ENCODE measurements around the gene CXCR2.
A peak's percentile ranks its signal among the peaks of the same experiment; 100 is the strongest.
"Not testable (repeated sequence)": the region's sequence is repeated elsewhere in the genome, so short reads cannot be mapped to it uniquely, and the experiment has no call there.

Gene CXCR2

DNA sequence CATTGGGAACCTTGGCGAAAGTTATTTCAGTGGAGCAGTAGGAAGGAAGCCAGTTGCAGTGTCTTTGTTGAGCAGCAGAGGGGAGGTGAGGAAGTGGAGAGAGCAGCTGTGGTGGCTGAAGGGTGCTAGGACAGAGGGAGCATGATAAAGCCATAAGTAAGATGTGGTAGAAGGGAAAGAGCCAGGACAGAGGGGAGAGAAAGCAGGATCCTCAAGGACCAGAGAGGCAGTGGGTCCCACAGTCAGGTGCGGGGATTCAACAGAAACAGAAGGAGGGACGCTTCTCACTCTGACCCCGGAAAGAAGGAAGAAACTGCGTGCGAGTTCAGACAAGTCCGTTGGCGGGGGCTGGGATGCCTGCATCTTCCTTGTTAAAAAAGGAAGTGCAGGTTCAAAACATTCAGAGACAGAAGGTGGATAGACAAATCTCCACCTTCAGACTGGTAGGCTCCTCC, at the start of gene CXCR2:
Gene CXCR2, plus strand, starts transcription at position 403 of the 455 bp plus-strand sequence. CDS start 8,774 bp downstream, outside the sequence.
- no peak for DNase-seq

DNA sequence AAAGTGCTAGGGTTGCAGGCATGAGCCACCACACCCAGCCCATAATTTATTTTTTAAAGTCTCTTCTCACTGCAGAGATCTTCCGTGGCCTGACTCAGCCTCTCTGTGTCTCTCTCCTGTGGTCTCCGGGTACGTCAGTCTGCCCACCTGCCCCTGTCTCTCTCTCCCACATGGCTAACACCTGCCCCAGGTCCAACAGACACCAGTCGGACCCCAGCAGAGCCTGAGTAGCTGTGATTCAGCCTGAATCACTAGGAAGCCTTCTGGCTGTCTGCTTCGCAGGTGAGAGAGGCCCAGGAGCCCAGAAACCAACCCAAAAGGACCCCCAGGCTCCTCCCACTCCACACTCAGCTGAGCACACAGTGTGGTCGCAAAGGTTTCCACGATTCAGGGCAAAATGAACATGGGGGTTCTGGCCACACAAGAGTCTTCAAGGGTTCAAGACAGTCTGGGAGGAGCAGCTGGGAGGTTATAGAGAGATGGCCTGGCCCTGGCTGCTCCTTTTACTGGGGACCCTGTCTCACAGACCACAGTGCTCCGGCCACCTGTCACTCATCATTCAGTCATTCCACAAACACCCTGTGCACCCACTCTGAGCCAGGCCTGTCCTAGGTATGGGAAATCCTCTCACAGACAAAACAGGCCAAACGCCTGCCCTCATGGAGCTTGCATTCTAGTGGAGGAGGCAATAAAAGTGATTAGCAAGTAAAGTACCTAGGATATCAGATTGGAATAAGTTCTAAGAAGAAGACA, 48.2 kb upstream of the CXCR2 start:
- no peak for DNase-seq

DNA sequence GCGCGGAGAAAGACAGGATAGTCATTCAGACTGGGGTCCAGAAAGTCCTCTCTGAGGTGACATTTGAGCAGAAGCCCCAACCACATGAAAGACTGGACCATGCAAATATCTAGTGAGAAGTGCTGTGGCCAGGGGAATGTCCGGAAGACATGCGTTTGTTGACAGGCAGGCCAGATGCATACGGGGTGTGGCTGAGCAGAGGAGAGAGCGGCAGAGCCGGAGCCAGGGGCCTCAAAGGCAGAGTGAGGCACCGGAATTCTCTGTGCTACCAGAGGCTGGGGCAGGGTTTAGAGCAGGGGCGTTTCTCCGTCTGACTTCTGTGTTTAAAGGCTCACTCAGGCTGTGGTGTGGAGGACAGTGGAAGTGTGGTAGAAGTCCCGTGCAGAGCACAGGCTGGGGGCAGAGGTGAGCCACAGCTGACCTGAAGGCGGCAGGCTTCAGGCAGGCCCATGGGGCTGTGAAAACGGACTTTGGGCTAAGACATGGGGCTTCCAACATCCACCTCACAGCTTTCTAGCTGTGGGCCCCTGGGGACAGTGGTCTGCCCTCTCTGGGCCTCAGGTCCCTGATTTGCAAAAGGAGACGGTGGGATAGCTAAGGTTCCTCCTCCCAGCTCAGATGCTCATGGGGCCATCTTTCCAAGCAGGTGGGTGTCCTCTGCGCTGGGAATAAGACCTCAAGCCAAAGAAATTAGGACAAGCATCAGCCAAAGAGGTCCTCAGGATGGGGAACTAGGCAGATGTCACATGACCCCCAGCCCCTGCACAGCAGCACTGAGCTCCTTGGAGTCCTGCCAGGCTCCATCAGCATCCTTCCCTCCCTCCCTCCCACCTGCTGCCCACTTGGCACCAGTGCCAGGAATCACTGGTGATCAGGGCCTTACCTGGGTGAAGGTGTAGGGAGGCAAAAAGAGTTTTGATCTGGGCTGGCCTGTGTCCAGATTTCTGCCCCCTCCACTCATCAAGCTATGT, 45.6 kb upstream of the CXCR2 start:
- no peak for DNase-seq

DNA sequence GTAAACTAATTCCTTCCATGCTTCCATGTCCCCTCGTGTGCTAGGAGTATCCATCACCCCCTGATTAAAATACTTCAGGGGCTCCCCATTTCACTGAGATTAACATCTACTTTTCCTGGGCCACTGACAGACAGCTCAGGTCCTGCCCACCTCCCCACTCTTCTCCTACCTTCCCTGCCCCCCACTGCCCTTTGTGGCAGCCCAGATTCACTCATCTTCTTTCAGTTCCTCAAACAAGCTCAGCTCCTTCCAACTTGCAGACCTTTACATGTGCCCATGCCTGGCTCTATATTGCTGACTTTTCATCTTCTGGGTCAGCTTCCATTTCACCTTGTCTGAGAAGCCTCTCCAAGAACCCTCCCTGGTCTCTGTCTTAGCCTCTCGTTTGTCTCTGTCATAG, 44.8 kb upstream of the CXCR2 start:
- no peak for DNase-seq

DNA sequence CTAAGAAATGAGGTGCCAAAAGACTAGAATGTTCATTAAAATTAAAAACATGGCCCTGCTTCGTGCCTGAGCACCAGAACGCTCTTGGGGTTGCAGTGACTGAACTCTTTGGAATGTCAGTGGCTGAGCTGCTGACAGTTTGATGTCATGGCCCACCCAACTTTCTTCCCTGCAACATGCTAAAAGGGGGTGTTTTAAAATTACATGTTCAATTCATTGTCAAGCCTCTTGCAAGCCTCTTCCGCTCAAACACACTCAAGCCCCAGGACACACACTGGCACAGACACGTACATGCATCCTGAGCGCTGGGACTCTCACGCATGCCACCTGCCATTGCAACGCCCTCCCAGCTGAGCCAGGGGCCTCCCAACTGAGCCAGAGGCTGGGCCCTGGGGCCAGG, 44.1 kb upstream of the CXCR2 start:
- DNase-seq = no peak

DNA sequence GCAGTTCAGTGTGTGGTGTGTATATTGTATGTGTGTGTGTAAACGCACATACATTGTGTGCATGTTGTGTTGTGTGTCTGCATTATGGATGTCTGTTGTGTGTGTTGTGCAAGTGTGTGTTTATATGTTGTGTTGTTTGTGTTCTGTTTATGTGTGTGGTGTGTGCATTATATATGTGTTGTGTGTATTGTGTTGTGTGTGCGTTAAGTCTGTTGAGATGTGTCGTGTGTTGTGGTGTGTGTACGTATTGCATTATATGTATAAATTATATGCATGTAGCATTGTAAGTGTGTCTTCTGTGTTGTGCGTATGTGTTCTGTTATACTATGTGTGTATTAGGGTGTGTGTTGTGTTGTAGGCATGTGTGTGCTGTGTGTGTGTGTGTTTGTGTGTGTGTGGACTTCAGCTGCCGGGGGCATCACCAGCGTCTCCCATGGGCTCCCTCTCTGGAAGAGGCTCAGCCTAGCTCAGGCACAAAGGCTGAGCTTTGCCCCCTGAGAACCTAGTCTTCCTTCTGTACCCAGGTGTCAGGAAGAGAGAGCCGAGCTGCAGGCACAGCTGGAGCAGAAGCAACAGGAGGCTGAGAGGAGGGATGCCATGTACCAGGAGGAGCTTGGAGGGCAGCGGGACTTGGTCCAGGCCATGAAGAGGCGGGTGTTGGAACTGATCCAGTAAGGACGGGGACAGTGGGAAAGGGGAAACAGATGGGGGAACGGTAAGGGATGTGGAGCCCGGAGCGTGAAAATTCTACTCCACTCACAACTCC, 43.1 kb upstream of the CXCR2 start:
- no peak for DNase-seq

DNA sequence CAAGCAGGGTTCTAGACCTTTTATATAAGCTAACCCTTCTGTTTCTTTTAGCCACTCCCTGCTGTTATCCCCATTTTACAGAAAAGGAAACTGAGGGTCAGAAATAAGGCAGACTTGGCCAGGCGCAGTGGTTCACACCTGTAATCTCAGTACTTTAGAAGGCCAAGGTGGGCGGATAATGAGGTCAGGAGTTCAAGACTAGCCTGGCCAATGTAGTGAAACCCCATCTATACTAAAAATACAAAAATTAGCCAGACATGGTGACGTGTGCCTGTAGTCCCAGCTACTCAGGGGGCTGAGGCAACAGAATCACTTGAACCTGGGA, 42.5 kb upstream of the CXCR2 start:
- DNase-seq = no peak

DNA sequence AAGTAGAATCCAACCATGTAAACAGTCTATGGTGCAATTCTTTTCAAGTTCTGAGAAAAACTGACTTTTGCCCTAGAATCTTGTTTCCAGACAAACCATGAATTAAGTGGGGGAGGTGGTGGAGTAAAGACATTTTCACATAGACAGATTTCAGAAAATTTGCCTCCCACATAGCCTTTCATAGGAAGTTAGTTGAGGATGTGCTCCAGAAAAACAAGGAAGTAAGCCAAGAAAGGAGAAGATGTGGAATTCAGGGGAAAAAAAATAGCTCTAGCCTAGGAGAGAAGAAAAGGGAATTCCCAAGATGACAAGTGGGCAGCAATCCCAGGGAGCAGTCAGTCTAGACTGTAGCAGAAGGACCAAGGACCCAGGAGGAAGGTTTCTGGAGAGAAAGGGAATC, 39.4 kb upstream of the CXCR2 start:
- DNase-seq = no peak

DNA sequence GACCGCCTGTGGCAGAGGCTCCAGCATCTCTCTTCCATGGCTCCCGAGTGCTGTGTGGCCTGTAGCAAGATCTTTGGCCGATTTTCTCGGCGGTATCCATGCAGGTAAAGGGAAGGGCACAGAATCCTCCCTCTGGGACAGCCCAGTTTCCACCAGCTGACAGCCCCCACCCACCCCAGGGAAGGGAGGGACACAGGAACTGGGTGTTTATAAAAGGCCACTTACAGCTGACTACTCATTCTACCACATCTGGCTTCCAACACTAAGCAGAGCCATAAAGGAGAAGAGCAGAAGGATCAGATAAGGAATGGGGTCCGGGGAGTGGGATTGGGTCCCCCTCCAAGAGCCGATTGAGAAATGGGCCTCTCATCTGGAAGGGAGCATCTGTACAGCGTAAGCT, 36.6 kb upstream of the CXCR2 start:
- DNase-seq = no peak

DNA sequence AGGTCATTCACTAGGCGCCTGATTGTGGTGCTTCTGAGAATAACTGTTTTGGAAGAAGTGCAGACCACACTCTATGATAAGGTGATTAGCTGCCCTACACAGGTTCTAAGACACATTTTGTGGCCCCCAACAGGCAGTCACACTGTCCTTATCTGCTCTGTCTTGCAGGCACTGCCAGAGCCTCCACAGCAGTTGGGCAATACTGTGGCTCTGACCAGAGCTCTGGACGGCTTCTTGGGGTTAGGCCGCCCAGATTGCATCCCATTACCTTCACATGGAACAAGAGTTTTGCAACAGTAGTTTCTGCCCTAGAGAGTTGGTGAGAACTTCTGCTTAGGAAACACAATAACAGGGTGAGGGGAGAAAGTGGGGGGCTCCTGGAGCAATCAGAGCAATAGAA, 34.1 kb upstream of the CXCR2 start:
- DNase-seq = no peak

DNA sequence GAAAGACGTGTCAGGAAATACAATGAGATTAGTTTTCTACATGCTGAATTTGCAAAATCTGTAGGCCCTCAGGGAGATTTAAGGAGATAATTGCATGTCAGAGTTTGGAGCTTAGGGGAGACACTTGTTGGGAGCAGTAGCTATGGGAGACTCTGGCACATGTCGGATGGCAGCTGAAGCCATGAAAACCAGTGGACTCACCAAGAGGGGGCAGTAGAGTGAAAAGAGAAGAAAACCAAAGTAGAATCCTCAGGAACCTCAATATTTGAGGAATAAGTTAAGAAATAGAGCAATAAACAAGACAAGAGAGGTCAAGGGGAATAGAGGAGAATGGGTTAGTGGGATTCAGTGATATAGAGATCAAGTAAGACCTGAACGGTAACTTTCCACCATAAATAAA, 31.9 kb upstream of the CXCR2 start:
- no peak for DNase-seq

DNA sequence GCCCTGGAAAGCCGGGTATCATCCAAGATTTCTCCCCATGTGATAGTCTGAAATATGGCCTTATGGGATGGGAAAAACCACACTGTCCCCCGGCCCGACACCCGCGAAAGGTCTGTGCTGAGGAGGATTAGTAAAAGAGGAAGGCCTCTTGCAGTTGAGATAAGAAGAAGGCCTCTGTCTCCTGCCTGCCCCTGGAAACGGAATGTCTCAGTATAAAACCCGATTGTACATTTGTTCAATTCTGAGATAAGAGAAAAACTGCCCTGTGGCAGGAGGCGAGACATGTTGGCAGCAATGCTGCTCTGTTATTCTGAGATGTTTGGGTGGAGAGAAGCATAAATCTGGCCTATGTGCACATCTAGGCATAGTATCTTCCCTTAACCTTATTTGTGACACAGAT, 30.0 kb upstream of the CXCR2 start:
- no peak for DNase-seq

DNA sequence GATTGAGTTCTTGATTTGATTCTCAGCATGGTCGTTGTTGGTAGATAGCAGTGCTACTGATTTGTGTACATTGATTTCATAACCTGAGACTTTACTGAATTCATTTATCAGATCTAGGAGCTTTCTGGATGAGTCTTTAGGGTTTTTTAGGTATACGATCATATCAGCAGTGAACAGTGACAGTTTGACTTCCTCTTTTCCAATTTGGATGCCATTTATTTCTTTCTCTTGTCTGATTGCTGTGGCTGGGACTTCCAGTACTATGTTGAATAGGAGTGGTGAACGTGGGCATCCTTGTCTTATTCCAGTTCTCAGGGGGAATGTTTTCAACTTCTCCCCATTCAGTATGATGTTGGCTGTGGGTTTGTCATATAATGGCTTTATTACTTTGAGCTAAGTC, 27.9 kb upstream of the CXCR2 start:
- DNase-seq = no peak

DNA sequence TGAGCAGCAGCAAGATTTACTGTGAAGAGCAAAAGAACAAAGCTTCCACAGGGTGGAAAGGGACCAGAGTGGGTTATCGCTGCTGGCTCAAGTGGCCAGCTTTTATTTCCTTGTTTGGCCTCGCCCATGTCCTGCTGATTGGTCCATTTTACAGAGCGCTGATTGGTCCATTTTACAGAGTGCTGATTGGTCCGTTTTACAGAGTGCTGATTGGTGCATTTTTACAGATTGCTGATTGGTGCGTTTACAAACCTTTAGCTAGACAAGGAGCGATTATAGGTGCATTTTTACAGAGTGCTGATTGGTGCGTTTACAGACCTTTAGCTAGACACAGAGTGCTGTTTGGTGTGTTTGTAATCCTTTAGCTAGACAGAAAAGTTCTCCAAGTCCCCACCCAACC, 17.0 kb upstream of the CXCR2 start:
- not testable (repeated sequence) for DNase-seq

DNA sequence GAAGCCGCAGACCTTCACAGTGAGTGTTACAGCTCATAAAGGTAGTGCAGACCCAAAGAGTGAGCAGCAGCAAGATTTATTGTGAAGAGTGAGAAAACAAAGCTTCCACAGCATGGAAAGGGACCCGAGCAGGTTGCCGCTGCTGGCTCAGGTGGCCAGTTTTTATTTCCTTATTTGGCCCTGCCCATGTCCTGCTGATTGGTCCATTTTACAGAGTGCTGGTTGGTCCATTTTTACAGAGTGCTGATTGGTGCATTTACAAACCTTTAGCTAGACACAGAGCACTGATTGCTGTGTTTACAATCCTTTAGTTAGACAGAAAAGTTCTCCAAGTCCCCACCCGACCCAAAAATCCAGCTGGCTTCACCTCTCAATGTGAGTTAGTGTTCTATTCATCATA, 4.0 kb upstream of the CXCR2 start:
- not testable (repeated sequence) for DNase-seq

DNA sequence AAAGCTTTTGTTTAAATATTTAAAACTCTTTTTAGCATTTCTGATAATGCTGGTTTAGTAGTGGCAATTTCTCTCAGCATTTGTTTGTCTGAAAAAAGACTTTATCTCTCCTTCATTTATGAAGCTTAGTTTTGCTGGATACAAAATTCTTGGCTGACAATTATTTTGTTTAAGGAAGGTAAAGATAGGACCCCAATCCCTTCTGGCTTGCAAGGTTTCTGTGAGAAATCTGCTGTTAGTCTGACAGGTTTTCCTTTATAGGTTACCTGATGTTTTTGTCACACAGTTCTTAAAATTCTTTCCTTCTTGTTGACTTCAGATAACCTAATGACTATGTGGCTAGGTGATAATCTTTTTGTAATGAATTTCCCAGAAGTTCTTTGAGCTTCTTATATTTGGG, 3.5 kb upstream of the CXCR2 start:
- DNase-seq = not testable (repeated sequence)

DNA sequence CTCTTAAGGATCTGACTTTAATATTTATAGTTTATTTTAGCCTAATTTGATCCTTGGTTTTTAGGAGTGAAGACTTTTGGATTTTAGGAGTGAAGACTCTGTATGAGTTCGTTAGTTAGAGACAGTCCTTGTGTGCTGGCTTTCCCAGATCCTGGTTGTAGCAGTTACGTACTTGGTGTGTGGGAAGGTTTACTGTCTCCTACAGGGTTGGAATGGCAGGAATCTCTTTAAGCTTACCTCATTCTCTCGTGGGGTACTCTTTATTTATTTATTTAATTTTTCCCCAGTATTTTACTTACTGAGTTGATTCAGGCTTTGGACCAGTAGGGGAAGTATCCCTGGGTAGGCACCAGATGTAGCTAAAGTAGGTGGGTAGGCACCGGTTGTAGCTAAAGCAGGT, 1.8 kb upstream of the CXCR2 start:
- DNase-seq = no peak

DNA sequence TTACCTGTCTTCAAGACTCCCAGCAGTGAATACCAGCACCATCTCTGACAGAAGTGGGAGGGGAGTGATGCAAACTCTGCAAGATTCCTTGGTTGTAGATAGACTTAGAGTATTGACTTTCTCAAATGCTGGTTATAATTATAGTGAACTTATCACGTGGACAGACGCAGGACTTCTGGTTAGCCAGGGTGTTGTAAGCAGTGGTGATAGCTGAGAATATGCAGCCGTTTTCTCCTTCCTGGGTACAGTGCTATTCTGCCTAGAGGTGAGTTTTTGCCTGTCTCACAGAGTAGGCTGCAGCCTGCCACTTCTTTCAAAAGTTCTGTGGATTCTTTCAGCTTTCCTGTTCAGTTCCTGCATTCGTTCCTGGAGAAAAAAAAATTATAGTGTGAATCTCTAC, 733 bp upstream of the CXCR2 start:
- DNase-seq = no peak

DNA sequence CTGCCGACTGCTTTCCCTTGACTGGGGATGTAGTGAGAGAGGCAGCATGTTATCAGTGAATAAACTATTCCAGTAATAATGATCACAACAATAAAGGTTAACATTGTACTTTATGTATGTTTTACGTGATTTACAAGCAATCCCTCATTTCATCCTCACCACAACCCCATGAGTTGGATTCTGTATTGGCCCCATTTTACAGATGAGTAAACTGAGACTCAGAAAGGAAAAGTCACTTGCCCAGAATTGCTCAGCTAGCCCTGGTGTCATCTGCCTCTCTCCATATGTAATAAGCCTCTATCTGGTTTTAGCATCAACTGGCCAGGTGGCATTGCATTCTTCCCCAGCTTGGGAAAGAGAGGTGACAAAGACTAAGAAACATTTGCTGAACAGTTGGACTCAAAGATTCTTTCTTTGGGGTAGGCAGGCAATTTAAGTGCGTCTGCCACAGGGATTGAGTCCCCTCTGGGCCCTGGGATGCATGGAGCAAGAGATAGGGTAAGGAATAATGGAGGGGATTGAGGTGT, 2.2 kb downstream of the CXCR2 start:
- DNase-seq = no peak

DNA sequence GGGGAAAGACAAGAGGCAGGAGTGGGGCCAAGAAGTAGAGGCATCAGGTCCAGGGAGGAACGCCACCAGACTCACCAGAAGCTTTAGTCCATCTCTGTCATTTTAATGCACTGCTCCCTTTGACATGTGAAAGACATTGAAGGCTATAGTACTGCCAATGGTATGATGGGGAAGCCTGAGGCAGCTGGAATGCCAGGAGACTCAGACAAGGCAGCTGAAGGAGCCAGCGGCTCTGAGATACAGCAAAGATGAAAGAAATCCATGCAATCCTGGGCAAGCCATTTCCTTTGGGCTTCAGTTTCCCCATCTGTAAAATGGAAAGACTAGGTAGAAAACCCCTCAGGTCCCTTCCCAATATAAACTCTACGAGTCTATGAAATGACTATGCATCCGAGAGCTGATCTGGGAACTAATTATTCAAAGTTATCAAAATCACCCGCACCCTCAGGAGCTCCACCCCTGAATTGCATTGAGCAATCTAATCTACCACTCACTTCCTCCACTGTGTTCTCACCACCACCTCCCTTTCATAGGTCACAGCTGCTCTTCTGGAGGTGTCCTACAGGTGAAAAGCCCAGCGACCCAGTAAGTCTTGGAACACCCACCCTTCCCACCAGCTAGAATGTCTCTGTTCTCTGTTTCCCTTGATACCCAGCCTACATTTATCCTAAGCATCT, 3.1 kb downstream of the CXCR2 start:
- DNase-seq = peak; percentile 2

DNA sequence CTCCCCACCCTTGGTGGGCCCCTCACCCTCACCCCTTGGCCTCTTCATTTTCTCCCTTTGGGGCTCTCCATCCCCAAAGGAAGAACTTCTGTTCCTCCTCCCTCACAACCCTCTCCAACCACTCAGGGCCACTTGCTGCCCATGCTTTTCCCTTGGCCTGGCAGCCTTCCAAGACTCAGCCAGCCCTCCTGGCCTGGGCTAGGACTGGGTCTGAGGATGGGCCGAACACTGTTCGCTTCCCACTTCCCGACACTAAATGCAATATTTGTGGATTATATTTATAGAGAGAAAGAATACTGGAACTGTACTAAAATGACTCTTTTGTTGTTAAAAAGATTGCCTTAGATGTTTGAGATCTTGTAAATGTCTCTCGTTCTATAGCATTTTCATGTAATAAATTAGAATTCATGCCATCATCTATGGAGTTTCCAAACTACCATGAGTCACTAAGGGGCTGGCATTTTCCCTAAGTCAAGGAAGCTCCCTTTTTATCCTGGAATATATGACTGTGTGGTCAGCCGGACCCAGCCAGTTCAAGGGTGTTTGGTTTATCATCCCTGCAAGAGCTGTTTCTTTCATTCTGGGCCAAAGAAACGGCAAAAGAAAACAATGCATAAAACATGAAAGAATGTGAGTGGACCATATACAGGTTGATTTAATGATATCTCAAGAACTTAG, 3.8 kb downstream of the CXCR2 start:
- no peak for DNase-seq

DNA sequence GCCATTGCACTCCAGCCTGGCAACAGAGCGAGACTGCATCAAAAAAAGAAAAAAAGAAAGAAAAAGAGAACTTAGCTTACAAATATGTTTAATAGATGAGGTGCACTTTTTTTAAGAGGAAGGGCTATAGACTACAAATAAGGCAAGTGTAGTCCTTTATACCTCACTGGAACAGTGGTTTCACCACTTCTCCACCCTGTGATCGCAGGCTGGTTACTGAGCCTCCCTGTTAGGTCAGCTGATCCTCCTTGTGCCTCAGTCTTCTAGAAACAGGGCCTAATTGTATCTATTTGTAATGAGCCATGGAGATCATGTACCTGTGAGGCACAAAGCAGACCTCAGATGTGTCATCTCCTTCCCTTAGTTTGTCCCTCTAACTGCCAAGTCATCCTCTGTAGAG, 4.5 kb downstream of the CXCR2 start:
- peak; percentile 6 for DNase-seq
